HG02852 (cell line): ENCODE data around the gene CGREF1.

Experiments used
- ATAC-seq: cut with Tn5 transposase; IDR thresholded peaks from one replicate; pipeline ENCODE4 v1.9.1; 2021; ENCODE audit warnings: mild to moderate bottlenecking, moderate library complexity; ENCODE audit not compliant: unreplicated experiment

CGREF1 gene

GRCh38 chr2:27118525-27119329 is at the start of gene CGREF1:
Gene CGREF1, minus strand, starts transcription at chr2:27119128. Its CDS starts 14,762 bp downstream, at chr2:27104366.
- no peak for ATAC-seq

GRCh38 chr2:27164960-27165763 is 46.2 kb upstream of the CGREF1 start:
- no peak for ATAC-seq

GRCh38 chr2:27162151-27163121 is 43.5 kb upstream of the CGREF1 start:
- no peak for ATAC-seq

GRCh38 chr2:27160191-27160590 is 41.3 kb upstream of the CGREF1 start:
- ATAC-seq = no peak

- ATAC-seq = no peak
Observed at GRCh38 chr2:27159271-27159670, 40.3 kb upstream of the CGREF1 start.

GRCh38 chr2:27158468-27158867 is 39.5 kb upstream of the CGREF1 start:
- no peak for ATAC-seq

- no peak for ATAC-seq
Observed at GRCh38 chr2:27155069-27155520, 36.2 kb upstream of the CGREF1 start.

GRCh38 chr2:27154488-27154887 is 35.6 kb upstream of the CGREF1 start:
- ATAC-seq = no peak

GRCh38 chr2:27152796-27153464 is 34.0 kb upstream of the CGREF1 start:
- ATAC-seq = no peak

- no peak for ATAC-seq
Observed at GRCh38 chr2:27152102-27152795, 33.3 kb upstream of the CGREF1 start.

GRCh38 chr2:27150639-27151230 is 31.8 kb upstream of the CGREF1 start:
- no peak for ATAC-seq

- ATAC-seq = no peak
Observed at GRCh38 chr2:27149570-27150405, 30.9 kb upstream of the CGREF1 start.

GRCh38 chr2:27148801-27149439 is 30.0 kb upstream of the CGREF1 start, which contains the start of gene TCF23:
Gene TCF23, plus strand, starts transcription at chr2:27149004. Its CDS starts 130 bp downstream, at chr2:27149134.
- no peak for ATAC-seq

- no peak for ATAC-seq
Observed at GRCh38 chr2:27147935-27148334, 29.0 kb upstream of the CGREF1 start.

- no peak for ATAC-seq
Observed at GRCh38 chr2:27145682-27146081, 26.8 kb upstream of the CGREF1 start.

- no peak for ATAC-seq
Observed at GRCh38 chr2:27143285-27143684, 24.4 kb upstream of the CGREF1 start.

- ATAC-seq = no peak
Observed at GRCh38 chr2:27139310-27139709, 20.4 kb upstream of the CGREF1 start, which contains the start of gene PRR30. Gene PRR30, minus strand, starts transcription at chr2:27139410. Its CDS starts 1,081 bp downstream, at chr2:27138329.

- no peak for ATAC-seq
Observed at GRCh38 chr2:27138111-27138510, 19.2 kb upstream of the CGREF1 start.
